GM10266 (cell line): ENCODE measurements around the gene PSMD2.
"Not testable (repeated sequence)": the region's sequence is repeated elsewhere in the genome, so short reads cannot be mapped to it uniquely, and the experiment has no call there.

ENCODE experiments used
- DNase-seq: peaks from one replicate; pipeline ENCODE4 v3.0.0; 2012; ENCODE audit errors: extremely low spot score
- CTCF ChIP-seq: IDR thresholded peaks from 2 replicates; pipeline ENCODE4 v1.5.1; 2012; ENCODE audit warnings: mild to moderate bottlenecking, low read depth; ENCODE audit not compliant: control insufficient read depth, insufficient read depth; ENCODE audit errors: missing control alignments

PSMD2 gene

GRCh38 chr3:184259396-184259877 lies 39.6 kb upstream of the PSMD2 start:
- DNase-seq = no peak
- TF ChIP-seq CTCF = no peak

- peak; percentile 91 for DNase-seq
- TF ChIP-seq CTCF = no peak
Measured at GRCh38 chr3:184259878-184260723, 38.9 kb upstream of the PSMD2 start.

GRCh38 chr3:184260724-184261269 lies 38.2 kb upstream of the PSMD2 start:
- no peak for TF ChIP-seq CTCF

GRCh38 chr3:184261270-184261853 lies 37.7 kb upstream of the PSMD2 start, which contains the start of gene CAMK2N2:
Gene CAMK2N2, minus strand, starts transcription at chr3:184261553. Its CDS starts 268 bp downstream, at chr3:184261285.
- DNase-seq = peak; percentile 96
- TF ChIP-seq CTCF = no peak

More at GRCh38 chr3:184260724-184261269, 38.2 kb upstream of the PSMD2 start:
- peak; percentile 75 for DNase-seq

GRCh38 chr3:184261854-184262763 lies 36.9 kb upstream of the PSMD2 start:
- no peak for TF ChIP-seq CTCF
- peak; percentile 75 for DNase-seq

- no peak for DNase-seq
- no peak for TF ChIP-seq CTCF
Measured at GRCh38 chr3:184262764-184263179, 36.3 kb upstream of the PSMD2 start.

- not testable (repeated sequence) for DNase-seq
Measured at GRCh38 chr3:184267249-184267648, 31.8 kb upstream of the PSMD2 start.
